RPMI8226 (cell line): ENCODE results near the gene TMSB10.
"Not testable (repeated sequence)": the region's sequence is repeated elsewhere in the genome, so short reads cannot be mapped to it uniquely, and the experiment has no call there.

Experiments
- DNase-seq: peaks from one replicate; pipeline ENCODE4 v3.0.0-alpha.2; 2015

TMSB10 gene

DNA sequence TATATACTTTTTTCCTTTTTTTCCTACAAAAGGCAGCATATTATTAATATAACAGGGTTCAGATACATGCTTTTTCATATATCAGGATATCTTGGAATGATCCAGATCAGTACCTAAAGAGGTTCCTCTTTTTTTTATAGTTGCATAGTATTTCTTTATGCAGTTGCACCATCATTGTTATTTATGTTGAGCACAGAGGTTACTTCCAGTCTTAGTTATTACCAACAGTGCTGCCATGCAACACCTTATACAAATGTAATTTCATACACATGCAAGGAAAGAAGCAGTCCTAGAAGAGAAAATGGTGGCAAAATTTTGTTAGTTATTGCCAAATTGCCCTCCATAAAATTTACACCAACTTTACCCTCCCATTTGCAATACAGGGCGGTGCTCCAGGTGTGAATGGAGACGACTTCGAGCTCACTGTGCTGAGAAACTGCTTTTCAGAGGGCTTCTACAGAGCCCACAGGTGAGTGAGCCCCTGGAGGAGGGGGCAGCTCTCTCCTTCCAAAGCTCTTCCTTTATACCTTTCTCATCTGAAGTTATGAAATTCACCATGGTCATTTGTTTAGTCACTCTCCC lies 35.5 kb downstream of the TMSB10 start:
- DNase-seq, result no peak

DNA sequence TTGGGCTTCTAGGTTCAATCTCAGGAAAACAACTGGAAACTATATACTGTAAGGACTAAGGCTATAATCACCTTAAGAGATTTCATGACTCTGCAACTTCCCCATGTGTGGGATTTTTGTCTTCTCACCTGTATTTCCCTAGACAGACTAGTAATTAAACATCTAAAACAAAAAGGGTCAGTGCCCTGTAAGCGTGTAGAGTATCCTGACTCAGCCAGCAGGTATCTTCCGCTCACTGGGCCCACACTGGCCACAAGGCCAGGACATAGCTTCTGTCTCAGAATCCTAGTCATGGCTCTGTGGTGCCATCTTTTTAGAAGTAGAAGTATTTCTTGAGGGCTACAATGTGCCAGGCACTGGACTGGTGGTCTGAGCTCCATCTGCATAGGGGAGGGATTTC lies 36.7 kb downstream of the TMSB10 start:
- no peak for DNase-seq

DNA sequence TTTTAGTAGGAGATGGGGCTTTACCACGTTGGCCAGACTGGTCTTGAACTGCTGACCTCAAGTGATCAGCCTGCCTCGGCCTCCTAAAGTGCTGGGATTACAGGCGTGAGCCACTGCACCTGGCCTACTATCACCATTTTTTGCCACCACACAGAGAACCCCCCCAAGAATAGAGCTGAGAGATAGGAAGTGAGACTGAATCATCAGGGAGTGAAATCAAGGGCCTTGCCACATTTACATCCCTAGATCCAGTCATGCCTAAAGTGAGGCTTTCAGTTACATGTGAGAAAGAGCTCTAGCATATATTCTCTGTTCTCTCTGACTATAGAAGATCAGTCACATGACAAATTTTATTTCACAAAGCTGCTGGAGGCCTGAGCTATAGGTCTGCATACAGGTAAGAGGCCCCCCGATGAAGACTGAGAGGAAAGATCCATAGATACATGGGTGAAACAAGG lies 37.5 kb downstream of the TMSB10 start:
- no peak for DNase-seq

DNA sequence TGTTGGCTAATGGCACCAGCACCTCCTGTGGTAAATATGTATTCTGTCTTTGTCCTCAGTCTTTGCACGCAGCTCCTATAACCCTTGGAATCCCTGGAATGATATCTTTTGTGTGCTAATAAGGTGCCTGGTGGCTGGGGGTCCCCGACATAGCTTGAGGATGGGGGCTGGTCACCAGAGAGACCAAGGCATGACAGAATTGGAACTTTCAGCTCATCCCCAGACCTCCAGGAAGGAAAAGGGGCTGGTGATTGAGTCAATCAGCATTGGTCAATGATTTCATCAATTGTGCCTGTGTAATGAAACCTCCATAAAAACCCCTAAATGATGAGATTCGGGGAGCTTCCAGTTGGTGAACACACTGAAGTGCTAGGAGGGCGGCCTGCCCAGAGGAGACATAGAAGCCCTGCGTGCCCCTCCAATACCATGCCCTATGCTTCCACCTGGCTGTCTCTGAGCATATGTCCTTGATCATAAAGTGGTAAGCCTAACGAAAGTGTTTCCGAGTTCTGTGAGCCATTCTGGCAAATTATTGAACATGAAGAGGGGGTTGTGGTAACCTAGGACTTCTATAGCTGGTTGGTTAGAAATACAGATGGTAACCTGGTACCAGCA lies 38.9 kb downstream of the TMSB10 start:
- no peak for DNase-seq

DNA sequence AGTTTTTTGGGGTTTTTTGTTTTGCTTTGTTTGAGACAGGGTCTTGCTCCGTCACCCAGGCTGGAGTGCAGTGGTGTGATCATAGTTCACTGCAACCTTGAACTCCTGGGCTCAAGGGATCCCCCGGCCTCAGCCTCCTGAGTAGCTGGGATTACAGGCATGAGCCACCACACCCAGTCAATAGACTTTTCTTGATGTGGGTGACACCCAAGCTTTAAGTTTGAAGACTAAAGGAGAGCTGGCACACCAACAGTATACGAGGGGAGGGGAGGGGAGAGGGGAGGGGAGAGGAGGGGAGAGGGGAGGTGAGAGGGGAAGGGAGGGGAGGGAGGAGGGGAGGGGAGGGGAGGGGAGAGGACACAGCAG lies 40.4 kb downstream of the TMSB10 start:
- not testable (repeated sequence) for DNase-seq

DNA sequence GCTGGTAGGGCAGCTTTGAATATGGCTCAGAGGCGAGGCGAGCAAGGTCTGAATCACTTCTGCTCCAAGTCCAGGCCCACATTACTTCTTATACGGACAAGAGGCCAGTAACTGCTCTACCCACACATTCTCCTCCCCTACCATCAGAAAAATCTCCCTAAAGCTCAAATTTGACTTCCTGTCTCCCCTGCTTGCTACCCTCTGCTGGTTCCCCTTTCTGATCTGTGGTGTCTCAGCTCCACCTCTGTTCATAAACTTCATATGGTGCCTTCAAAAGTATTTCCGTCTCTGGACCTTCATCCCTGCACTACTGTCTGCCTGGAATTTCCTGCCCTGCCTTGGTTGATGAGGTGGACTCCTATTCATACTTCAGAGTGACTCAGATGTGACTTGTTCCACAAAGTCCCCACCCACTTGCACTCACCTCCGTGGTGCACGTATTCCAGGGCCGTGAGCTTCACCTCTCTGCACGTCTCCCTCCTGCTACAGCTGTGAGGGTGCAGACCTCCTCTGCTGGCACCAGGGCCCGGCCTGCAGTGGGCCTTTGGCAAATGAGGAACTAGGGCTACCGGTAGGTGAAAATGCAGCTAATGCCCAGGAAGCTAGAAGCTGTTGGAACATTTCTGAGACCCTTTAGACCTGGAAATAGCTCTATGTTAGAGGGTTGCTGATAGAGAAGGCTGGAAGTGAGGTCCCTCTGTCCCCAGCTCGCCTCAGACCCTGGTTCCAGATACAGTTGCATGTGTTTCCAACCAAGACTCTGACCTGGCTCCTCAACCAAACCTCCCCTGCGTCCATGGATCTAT lies 41.0 kb downstream of the TMSB10 start:
- peak; percentile 44 for DNase-seq

DNA sequence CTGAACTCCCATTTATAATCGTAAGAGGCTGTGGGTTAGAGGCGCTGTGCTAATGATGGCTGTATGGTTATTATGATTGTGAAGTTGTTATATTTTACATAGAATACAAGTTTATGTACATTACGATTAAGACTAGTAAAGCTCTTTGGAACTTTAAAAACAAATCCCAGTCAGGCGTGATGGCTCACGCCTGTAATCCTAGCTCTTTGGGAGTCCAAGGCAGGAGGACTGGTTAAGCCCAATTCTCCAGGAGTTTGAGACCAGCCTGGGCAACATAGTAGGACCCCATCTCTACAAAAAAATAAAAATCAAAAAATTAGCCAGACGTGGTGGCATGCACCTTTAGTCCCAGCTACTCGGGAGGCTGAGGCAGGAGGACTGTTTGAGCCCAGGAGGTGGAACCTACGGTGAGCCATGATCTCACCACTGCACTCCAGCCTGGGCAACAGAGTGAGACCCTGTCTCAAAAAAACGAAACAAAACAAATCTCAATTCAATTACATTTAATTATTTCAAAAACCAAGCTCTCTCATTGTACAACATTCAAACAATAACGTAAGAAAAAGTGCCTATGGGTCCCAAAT lies 41.6 kb downstream of the TMSB10 start:
- DNase-seq, result no peak

DNA sequence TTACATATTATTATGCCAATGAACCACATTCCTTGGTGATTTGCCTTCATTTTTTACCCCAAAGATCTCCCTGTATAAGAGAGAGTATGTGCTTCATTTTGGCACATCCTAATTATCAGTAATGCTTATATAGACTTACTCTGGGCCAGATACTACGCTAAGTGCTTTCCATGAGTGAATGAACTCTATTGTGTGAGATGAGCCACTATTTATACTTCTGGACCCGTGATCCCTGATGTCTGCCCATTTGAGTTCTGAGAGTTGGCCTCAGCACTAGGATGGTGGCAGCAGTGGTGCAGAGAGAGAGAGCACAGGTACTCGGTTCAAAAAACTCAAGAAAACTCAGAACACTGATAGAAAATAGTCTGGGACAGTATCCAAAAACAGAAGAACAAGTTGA lies 48.1 kb downstream of the TMSB10 start:
- DNase-seq, result no peak

DNA sequence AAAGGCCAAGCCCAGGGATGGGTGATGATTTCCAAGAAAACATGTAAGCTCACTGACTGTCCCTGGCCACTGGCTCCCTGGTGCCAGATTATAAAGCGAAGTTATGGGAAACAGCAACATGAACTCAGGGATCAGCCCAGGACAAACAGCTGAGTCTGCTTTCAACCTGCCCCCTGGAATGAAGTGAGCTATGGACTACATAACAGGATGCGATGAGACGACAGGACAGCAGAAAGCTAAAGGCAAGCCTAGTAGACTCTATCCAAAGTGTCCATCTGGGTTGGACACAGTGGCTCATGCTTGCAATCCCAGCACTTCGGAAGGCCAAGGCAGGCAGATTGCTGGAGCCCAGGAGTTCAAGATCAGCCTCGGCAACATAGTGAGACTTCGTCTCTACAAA lies 48.9 kb downstream of the TMSB10 start:
- no peak for DNase-seq
